ENCODE measurements around the gene ATP4A.

The ATP4A gene

DNA sequence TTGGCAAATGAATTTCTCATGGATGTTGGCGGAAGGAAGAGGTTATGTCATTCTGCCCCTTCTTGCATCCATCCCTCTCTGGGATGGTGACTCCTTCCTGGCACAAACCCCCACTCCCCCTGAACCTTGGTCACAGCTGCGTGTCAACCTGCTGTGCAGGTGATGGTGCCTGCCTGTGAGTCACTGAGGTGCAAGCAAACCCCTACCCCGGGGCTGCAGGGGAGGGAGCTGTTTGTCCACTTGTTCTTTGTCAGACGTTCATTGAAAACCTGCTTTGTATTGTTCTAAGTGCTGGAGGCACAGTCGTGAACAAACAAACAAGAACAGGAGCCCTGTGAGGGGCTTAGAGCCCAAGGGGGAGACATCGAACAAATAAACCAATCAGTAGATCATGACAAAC lies 32.2 kb downstream of the ATP4A start:
- no peak for TF ChIP-seq CTCF (IDR thresholded peaks at IDR 0.05; ENCODE audit: control insufficient read depth, extremely low read depth, insufficient read depth)
- no peak overlapping the region for H3K4me3 ChIP-seq (ENCODE audit: low read depth, low read length)
- no peak for DNase-seq (ENCODE audit: low read depth)

DNA sequence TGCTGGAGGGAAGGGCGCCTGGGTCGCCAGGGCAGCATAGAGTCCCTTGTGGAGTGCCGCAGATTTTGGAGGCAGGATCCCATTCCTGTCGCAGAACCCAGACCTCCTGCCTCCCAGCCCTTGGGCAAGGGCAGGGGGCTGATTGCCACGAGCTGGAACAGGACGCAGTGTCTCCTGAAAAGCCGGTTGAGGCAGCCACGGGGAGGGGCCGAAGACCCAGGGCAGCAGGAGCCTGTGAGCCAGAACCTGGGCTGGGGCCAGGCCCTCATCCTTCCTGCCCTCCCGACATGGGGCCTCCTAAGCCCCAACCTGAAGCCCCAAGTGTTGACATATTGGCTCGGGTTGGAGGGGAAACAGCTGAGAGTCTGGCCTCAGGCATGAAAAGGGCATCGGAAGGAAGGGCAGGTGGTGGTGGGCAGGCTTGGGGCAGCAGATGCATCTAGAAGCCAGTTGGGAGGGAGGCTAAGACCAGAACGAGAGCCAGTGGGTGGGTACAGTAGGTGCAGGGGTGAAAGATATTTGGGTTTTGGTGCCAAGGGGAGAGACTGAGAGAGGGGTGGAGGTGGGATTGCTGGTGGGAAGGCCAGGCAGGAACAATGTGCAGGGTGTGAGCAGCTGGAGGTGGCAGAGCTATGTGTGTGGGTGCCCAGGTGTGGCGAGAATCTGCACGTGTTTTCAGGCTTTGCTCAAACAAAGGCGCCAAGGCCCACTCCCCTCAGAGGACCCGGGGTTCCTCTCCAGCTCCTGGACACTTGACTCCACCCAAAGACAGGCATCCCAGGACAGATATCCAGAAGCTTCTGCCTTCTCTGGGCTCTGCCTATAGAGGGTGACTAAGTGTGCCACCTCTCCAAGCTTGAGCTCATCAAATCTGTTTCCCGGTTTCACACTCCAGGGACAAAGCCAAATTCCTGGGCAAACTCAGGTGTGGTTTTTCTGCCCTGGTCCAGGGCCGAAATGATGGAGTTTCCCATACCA lies 33.9 kb downstream of the ATP4A start:
- no peak for TF ChIP-seq CTCF (IDR thresholded peaks at IDR 0.05; ENCODE audit: control insufficient read depth, extremely low read depth, insufficient read depth)
- H3K4me3 ChIP-seq (ENCODE audit: low read depth, low read length) = no peak overlapping the region
- no peak for DNase-seq (ENCODE audit: low read depth)

DNA sequence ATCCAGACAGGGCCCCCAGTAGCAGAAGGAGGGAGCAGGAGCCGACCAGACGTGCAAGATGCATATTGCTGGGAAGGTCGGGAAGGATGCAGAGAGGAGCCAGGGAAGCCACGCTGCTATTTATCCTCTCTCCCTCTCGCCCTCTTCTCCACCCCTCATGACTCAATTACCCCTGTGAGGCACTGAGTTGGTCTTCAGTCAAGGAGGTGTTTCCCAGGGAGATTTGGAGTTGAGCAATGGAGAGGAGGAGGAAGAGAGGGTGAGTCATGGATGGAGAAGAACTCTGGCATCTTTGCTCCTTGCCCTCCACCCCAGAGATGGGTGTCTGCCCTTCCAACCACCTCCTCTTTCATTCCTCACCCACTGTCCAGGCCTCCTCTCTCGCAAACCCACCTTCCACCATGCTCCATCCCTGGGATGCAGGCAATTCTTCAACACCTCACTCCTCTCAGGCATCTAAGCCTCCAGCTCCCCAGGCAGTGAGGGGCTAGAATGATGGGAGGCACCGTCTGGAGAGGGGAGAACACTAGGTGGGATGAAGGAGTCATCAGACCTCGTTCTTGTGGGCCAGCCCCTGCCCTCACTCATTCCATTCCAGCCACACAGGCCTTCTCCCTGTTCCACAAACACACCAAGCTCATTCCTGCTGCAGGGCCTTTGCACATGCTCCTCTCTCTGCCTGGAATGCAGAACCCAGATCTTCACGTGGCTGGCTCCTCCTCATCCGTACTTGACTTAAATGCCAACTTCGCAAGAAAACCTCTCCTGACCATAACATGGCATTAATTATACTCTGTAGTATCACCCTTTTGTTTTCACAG lies 35.0 kb downstream of the ATP4A start, which contains the start of gene SBSN:
TSS of gene SBSN (minus strand) at position 94 of the 821 bp plus-strand sequence. CDS start at position 64, 30 bp downstream.
- no peak within 1 kb of the TSS for H3K4me3 ChIP-seq (ENCODE audit: low read depth, low read length)
- TF ChIP-seq CTCF (IDR thresholded peaks at IDR 0.05; ENCODE audit: control insufficient read depth, extremely low read depth, insufficient read depth) = no peak
- no peak for DNase-seq (ENCODE audit: low read depth)

GRCh38 chr19:35525873-35526272 lies 37.6 kb downstream of the ATP4A start:
- no peak overlapping the region for H3K4me3 ChIP-seq (ENCODE audit: low read depth, low read length)
- no peak for TF ChIP-seq CTCF (IDR thresholded peaks at IDR 0.05; ENCODE audit: control insufficient read depth, extremely low read depth, insufficient read depth)
- no peak for DNase-seq (ENCODE audit: low read depth)

DNA sequence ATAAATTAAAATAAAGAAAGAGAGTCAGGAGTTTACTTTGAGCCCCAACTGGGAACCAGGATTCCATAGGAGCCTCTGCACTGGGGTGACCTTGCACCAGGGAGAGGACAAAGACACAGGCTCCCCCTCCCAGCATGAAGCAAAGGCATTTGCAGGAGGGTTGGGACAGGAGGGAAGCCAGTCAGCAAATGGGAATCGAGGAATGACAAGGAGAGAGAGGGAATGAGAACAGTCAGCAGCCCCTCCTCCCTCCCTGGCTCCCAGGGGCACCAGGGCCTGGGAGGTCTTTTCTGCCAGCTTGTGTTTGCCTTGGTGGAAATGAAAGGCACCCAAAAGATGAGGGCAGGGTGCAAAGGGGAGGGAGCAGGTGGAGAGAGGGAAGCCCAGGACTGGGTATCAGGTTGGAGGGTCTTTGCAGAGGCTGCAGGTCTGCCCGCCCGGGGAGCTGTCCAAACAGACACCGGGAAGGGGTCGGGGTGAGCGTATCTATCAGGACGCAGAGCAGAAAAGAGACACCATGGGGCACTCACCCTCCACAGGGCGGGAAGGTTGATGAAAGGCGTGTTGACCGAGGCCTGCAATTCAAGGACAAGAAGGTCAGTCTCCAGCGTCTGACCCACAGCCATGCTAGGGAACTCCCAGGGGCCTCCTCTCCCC lies 39.1 kb downstream of the ATP4A start:
- no peak for DNase-seq (ENCODE audit: low read depth)
- no peak for TF ChIP-seq CTCF (IDR thresholded peaks at IDR 0.05; ENCODE audit: control insufficient read depth, extremely low read depth, insufficient read depth)
- no peak overlapping the region for H3K4me3 ChIP-seq (ENCODE audit: low read depth, low read length)

- no peak for TF ChIP-seq CTCF (IDR thresholded peaks at IDR 0.05; ENCODE audit: control insufficient read depth, extremely low read depth, insufficient read depth)
- DNase-seq (ENCODE audit: low read depth) = peak; percentile 25
- H3K4me3 ChIP-seq (ENCODE audit: low read depth, low read length) = no peak overlapping the region
Measured at GRCh38 chr19:35522745-35523327, 40.6 kb downstream of the ATP4A start.

All from LNCaP clone FGC (cell line).